Mucosa of descending colon (tissue), 3 donors: ENCODE data around the gene C2orf49. TPM values are rescaled to one million over a fixed set of nuclear protein-coding genes. Genes with fewer than 3 reads are reported as not detected.

Experiments
- ATAC-seq: fragments of 200-7000 bp; cut with Tn5 transposase; one replicate; pipeline ENCODE4 v1.9.1; 2020; ENCODE audit warnings: mild to moderate bottlenecking, moderate library complexity
- DNase-seq, 3 donors: peaks; one replicate each; pipeline ENCODE4 v3.0.0-alpha.2; 2020
- H3K36me3 ChIP-seq: fragments of 200-600 bp; one replicate; pipeline ENCODE4 v1.8.0; 2021; ENCODE audit warnings: low read depth, mild to moderate bottlenecking
- H3K4me1 ChIP-seq: fragments of 200-600 bp; one replicate; pipeline ENCODE4 v1.8.0; 2021; ENCODE audit warnings: low read depth, mild to moderate bottlenecking
- H3K4me3 ChIP-seq: fragments of 200-600 bp; one replicate; pipeline ENCODE4 v1.8.0; 2021; ENCODE audit warnings: mild to moderate bottlenecking
- H3K9me3 ChIP-seq: fragments of 200-600 bp; one replicate; pipeline ENCODE4 v1.8.0; 2021; ENCODE audit warnings: mild to moderate bottlenecking
- intact Hi-C, 2 donors: fragments of 100-400 bp; cut with DNase I in 1 of 2; cut with micrococcal nuclease in 1 of 2; formaldehyde crosslinking; loops; one replicate each; pipeline versions ENCODE4 v1.11.0 to v1.11.1; 2022; cut with DNase I, micrococcal nuclease
- total RNA-seq, 3 donors: library from RNA; stranded (reverse); fragmentation: NEBNext Ultra II Directional in 2 of 3; extraction: Animal tissue kit (Norgen Biotek cat#: 25700) in 2 of 3; gene quantifications; one replicate each; pipeline versions ENCODE4 v1.2.1 to v1.2.4, GENCODE V29; 2021 to 2023
- TF ChIP-seq, protein P1 (sequence below): fragments of 200-600 bp; IDR thresholded peaks from one replicate; pipeline ENCODE4 v1.8.0; 2022; ENCODE audit warnings: antibody characterized with exemption, mild to moderate bottlenecking
- donor health status: DM: no; HTN: no; CAD: no; lungs with moderate emphysema.
- donor health status: DM: no; HTN: no; CAD: no.
- donor health status: DM: no; HTN: yes; CAD: no.

Gene C2orf49
- total RNA-seq, 3 donors from 2014 or later: 11.0 to 21.0 (median 11.6) TPM

DNA sequence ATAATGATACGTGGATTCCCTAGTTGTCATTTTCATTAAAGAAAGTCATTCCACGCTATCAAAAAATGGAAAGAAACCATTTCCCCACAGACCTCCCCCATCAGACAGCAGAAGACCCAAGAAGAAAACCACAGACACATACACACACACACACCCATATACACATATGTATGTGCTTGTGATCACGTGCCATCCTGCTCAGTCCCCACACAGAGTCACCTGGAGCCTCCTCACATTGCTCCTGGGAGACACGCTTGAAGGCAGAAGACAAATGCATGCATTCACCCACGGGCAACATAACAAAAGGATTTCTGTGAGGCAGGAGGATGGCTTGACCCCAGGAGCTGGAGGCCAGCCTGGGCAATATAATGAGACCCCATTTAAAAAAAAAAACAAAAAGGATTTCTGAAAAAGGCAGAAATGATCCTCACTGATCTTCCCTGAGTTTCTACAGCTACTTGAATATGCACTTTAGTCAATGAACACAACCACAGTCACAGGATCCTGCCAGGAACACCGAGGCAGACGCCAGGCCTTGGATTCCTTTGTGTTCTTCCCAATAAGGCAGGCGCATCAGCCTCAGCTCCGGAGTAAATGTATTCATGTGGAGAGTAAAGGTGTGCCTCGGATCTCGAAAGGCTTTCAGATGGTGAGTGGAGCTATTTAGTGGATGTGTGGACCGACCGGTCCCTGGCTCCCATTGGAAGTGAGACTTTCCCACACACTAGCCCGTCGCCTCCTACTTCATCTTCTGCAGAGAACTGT, 28.8 kb upstream of the C2orf49 start:
- DNase-seq: no peak
- no peaks in the 10 kb centered on the region for H3K9me3 ChIP-seq
- no peak overlapping the region for H3K4me3 ChIP-seq
- intact Hi-C loops: no loop called here
- ATAC-seq: no peak
- H3K4me1 ChIP-seq: peaks cover 3% of the 10 kb centered on the region
- TF ChIP-seq, protein P1, sequence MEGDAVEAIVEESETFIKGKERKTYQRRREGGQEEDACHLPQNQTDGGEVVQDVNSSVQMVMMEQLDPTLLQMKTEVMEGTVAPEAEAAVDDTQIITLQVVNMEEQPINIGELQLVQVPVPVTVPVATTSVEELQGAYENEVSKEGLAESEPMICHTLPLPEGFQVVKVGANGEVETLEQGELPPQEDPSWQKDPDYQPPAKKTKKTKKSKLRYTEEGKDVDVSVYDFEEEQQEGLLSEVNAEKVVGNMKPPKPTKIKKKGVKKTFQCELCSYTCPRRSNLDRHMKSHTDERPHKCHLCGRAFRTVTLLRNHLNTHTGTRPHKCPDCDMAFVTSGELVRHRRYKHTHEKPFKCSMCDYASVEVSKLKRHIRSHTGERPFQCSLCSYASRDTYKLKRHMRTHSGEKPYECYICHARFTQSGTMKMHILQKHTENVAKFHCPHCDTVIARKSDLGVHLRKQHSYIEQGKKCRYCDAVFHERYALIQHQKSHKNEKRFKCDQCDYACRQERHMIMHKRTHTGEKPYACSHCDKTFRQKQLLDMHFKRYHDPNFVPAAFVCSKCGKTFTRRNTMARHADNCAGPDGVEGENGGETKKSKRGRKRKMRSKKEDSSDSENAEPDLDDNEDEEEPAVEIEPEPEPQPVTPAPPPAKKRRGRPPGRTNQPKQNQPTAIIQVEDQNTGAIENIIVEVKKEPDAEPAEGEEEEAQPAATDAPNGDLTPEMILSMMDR: no peak
- no peaks in the 10 kb centered on the region for H3K36me3 ChIP-seq

DNA sequence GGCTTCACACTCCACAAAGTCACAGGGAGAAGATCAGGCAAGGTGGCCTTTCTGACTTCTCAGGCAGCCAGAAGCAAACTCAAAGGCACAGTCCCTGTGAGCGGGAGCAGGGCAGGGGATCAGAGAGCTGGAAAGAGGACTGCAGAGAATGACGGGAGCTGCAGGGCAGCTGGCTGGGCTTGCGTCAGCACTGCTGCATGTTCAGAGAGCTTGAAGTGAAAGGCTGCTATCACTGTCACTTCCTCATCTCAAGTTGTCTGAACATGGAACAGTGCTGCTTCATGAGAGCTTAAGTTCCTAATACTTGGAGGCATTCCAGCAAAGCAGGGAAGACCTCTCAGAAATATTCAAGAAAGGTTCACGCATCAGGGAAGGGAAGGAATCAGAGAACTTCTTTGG, 28.2 kb upstream of the C2orf49 start:
- Histone ChIP-seq H3K36me3 (no peaks in the 10 kb centered on the region), H3K9me3 (no peaks in the 10 kb centered on the region), H3K4me3 (no peak overlapping the region), H3K4me1 (peaks cover 3% of the 10 kb centered on the region)
- intact Hi-C loops: no loop called here
- DNase-seq (no peak), ATAC-seq (peak; percentile 28)
- TF ChIP-seq, protein P1: no peak

DNA sequence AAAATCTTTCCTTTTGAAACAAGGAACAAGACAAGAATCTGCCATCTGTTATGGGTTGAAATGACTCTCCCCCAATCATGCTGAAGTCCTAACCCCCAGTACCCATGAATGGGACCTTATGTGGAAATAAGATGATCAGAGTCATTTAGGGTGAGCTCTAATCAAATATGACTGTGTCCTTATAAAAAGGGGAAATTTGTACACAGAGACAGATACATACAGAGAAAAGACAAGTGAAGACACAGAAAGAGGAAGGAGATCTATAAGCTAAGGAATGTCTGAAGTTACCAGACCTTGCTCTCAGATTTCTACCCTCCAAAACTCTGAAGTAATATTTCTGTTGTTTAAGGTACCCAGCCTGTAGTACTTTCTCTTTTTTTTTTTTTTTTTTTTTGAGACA, 23.5 kb upstream of the C2orf49 start:
- no peaks in the 10 kb centered on the region for H3K9me3 ChIP-seq
- no peak for DNase-seq
- intact Hi-C loops: no loop called here
- peaks cover 6% of the 10 kb centered on the region for H3K4me1 ChIP-seq
- H3K4me3 ChIP-seq: no peak overlapping the region
- TF ChIP-seq, protein P1: no peak
- H3K36me3 ChIP-seq: no peaks in the 10 kb centered on the region
- ATAC-seq: no peak

DNA sequence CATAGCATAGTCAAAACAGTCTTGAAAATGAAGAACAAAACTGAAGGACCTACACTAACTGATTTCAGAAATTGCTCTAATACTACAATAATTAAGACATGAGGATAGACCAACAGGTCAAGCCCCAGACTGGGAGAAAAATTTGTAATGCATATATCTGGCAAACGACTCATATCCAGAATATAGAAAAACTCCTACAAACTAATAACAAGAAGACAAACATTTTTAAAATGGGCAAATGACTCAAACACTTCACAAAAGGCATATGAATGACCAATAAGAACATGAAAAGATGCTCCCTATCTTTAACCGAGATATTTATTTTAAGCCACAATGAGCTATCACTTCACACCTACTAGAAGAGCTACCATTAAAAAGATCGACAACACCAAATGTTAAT, 22.0 kb upstream of the C2orf49 start:
- intact Hi-C loops: no loop called here
- Histone ChIP-seq H3K36me3 (no peaks in the 10 kb centered on the region), H3K4me1 (peaks cover 8% of the 10 kb centered on the region), H3K9me3 (no peaks in the 10 kb centered on the region), H3K4me3 (no peak overlapping the region)
- no peak for ATAC-seq
- TF ChIP-seq, protein P1: no peak
- no peak for DNase-seq

DNA sequence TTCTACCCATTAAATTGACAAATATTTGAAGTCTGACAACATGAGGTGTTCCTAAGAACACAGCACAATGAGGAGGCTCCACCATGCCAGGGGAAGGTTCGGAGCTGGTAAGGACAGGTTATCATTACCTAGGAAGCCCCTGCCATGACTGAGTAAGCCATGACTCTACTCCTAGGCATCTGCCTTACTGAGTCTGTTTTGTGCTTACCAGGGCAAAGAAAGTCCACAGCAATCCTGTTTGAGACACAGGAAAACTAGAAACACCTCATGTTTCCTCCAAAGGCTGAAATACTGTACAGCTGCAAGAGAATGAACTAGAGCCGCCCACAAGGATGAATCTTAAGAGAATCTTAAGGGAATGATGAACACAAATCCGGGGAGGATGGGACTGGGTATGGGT, 19.4 kb upstream of the C2orf49 start:
- DNase-seq (no peak), ATAC-seq (no peak)
- H3K4me1 ChIP-seq: peaks cover 6% of the 10 kb centered on the region
- intact Hi-C loops: no loop called here
- TF ChIP-seq, protein P1: no peak
- H3K9me3 ChIP-seq: no peaks in the 10 kb centered on the region
- H3K4me3 ChIP-seq: no peak overlapping the region
- H3K36me3 ChIP-seq: no peaks in the 10 kb centered on the region
